Stimulated activated CD8-positive, alpha-beta memory T cell treated with anti-CD3 and anti-CD28 coated beads, Interleukin-4, amount 100 ng/mL, for 4 hours (primary cell): ENCODE measurements around the gene LRRN4CL.
"Not testable (repeated sequence)": the region's sequence is repeated elsewhere in the genome, so short reads cannot be mapped to it uniquely, and the experiment has no call there.

Experiments used
- DNase-seq, 2 donors: peaks; one replicate each; pipeline ENCODE4 v3.0.0-alpha.2; 2020; ENCODE audit warnings: low read depth in 2 of 2, low spot score in 1 of 2

The LRRN4CL gene

GRCh38 chr11:62710001-62710345 is 20.6 kb upstream of the LRRN4CL start:
- DNase-seq = no peak

DNA sequence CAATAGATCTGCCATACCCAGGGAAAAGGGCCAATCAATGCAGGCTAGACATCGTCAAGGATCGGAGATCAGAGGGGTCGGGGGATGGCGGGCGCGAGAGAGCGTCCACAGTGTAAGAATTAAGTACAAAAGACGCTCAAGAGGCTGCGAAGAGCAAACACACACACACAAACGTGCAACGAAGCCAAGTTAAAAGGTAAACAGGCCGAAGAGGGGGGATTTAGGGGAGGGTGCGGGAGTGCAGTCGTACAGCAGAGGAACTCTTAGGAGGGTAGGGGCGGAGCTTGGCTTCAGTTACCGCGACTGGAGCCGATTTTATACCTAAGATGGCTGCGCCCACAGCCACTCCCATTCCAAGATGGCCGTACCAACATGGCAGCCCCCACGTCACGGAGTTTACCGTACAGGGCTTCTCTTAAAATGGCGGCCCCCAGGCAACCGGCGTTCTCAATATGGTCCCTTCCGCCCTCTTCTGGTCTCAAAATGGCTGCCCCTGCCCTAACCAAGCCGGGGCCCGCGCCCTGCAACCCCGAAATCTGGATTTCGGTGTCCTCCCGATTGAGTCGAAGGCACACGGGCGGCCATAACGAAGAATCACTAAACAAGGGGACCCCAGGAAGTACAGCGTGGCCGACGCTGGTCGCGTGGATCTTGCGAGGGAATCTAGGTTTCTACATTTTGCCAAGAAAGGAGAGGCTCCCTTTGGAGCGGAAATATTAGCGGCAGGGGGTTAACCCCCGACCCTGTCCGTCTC is 20.1 kb upstream of the LRRN4CL start:
- DNase-seq = peak; percentile 94

GRCh38 chr11:62708793-62709192 is 19.5 kb upstream of the LRRN4CL start:
- DNase-seq = peak; percentile 19 to 23

DNA sequence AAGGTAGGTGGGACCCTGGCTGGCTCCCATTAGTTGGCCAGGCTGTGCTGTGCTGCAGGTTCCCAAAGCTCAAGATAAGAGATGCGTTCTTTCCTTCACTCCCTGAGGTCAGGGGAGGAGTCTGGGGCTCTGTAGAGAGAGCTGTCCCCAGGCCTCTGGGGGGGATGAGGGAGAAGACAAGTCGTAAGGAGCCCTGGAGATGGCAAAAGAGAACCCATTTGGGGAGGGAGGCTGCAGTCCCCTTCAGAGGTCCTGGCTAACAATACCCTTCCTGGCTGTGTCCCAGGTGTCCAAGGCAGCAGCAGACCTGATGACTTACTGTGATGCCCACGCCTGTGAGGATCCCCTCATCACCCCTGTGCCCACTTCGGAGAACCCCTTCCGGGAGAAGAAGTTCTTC is 19.1 kb upstream of the LRRN4CL start:
- no peak for DNase-seq

DNA sequence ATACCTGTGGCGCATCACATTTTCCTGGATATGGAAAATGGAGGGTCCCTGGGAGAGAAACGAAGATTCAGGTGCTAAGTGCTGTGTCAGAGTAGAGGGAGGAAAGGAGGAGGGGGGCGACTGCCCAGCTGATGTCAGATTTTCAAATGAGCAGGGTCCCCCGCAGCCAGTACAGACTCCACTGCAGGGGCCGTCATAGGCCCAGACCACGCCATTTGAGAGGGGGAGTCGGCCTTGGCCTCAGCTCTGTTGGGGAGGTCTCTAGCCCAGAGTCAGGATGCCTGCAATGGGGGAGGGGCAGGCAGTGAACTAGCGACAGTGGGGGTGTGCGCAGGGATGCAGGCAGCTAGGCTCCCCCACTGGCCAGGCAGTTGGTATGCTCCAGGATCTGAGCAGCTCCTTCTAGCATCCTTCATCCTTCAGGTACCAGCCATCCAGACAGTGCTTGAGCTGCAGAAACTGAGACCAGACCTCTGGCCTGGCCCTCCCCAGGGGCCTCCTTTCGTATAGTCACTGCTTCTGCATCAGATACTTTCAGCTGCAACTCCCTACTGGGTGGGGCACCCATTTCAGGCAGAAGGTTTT is 18.0 kb upstream of the LRRN4CL start, which contains the start of the genes BSCL2 and GNG3:
Gene BSCL2 (minus strand): TSS at position 148 of the 585 bp plus-strand sequence. CDS start 229 bp downstream, outside the sequence.
Gene GNG3 (plus strand): TSS at position 400 of the 585 bp plus-strand sequence. CDS start 620 bp downstream, outside the sequence.
- no peak for DNase-seq

DNA sequence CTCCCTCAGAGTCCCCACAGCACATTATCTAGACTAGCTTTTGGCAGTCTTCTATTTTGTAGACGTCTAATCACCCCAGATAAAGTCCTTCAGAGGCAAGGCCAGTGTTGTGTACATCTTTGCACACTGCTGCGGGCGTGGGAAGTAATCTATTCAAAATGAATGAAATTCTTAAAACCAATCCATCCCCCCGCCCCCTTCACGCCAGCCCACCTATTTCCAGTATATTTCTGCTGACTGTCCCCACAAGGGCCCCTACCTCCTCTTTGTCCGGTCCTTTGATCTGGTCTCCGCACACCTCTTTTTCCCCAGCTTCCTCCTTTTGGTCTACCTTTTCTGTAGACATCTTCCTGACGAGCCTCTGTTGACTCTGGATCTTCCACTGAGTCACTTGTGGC is 17.5 kb upstream of the LRRN4CL start:
- DNase-seq = no peak

GRCh38 chr11:62705880-62706849 is 16.8 kb upstream of the LRRN4CL start:
- DNase-seq = peak; percentile 86 to 90

GRCh38 chr11:62705413-62705812 is 16.1 kb upstream of the LRRN4CL start:
- no peak for DNase-seq

DNA sequence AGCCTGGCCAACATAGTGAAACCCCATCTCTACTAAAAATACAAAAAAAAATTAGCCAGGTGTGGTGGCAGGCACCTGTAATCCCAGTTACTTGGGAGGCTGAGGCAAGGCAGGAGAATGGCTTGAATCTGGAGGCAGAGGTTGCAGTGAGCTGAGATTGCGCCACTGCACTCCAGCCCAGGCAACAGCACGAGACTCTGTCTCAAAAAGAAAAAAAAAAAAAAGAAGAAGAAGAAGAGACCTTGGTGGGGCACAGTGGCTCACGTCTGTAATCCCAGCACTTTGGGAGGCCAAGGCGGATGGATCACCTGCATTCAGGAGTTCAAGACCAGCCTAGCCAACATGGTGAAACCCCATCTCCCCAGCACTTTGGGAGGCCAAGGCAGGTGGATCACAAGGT is 14.6 kb upstream of the LRRN4CL start:
- DNase-seq = not testable (repeated sequence)

- no peak for DNase-seq
Measured at GRCh38 chr11:62702246-62702645, 12.9 kb upstream of the LRRN4CL start.

DNA sequence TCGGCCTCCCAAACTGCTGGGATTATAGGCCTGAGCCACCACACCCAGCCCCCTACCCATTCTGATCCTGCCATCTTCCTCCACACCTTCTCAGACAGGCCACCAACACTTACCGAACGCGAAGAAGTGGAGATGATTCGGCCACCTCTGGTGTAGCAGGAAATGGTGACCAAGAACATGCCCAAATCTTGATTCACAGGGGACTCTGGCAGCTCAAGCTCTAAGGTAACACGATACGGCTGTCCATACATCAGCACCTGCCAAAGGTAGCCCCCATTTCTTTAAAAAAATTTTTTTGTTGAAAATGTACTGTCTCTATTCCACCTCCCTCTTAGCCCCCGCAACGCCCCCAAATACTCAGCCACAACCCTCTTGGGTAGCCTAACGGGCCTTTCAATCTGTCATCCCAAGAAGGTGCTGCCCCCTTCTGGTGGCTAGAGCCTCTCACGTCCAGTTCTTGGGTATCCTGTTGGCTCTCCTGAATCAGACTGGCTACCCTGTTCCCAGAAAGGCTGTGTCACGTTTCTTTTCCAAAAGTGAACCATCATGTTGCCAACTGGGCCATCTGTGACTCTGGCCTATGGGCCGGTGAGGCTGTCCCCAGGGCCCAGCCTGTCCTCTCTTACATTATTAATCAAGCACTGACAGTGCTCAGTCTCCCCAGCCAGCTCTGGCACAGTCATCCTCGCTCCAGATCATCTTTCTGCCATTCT is 5.3 kb upstream of the LRRN4CL start:
- DNase-seq = peak; percentile 57 to 65

GRCh38 chr11:62693624-62694023 is 4.3 kb upstream of the LRRN4CL start:
- DNase-seq = not testable (repeated sequence)

- no peak for DNase-seq
Measured at GRCh38 chr11:62688491-62688890, 839 bp downstream of the LRRN4CL start.

DNA sequence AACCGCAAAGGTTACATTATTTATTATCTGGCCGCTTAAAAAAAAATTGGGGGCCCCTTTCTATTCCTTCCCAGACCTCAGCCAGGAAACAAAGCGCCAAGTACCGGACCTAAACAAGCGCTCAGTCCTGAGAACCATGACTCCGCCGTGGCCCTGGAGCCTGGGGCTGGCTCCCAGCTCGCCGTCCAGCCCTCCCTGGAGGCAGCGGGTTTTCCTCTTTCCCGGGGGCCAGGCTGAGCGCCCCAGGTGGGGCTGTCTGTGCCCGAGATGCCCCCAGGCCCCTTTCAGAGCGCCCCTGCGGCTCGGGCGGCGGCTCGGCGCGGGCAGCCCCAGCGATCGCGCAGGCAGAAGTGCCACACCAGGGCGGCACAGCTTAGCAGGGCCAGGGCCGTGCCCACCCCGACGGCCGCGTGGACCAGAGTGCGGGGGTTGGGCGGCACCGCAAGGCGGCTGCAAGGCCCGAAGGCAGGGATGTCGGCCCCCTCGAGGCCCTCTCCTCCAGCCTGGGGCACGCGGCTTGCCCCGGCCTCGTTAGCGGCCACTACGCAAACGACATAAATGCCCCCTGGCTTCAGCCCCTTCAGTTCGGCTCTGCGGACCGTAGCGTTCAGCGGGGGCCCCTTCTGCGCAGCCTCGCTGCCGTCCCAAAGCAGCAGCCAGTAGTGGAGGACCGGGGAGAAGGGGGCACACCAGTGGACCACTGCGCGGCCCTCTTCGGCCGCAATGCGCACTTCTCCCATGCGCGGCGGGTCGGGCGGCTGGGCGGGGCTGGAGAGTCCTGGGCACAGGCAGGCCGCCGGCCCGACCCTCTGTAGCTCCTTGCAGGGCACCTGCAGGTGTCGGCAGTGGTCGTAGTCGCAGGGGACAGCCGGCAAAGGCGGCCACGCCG is 1.6 kb downstream of the LRRN4CL start:
- DNase-seq = no peak

DNA sequence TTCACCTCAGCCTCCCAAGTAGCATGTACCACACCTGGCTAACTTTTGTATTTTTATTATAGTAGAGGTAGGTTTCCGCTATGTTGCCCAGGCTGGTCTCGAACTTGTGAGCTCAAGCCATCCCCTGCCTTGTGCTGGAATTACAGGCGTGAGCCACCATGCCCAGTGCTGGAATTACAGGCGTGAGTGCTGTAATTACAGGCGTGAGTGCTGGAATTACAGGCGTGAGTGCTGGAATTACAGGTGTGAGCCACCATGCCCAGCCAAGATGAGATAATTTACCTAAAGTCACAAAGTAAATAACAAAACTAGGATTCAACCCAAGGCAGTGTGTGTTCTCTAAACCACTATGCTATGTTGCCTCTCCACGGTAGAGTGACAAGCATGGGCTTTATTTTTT is 6.8 kb downstream of the LRRN4CL start:
- no peak for DNase-seq

- no peak for DNase-seq
Measured at GRCh38 chr11:62680825-62681240, 8.5 kb downstream of the LRRN4CL start.

DNA sequence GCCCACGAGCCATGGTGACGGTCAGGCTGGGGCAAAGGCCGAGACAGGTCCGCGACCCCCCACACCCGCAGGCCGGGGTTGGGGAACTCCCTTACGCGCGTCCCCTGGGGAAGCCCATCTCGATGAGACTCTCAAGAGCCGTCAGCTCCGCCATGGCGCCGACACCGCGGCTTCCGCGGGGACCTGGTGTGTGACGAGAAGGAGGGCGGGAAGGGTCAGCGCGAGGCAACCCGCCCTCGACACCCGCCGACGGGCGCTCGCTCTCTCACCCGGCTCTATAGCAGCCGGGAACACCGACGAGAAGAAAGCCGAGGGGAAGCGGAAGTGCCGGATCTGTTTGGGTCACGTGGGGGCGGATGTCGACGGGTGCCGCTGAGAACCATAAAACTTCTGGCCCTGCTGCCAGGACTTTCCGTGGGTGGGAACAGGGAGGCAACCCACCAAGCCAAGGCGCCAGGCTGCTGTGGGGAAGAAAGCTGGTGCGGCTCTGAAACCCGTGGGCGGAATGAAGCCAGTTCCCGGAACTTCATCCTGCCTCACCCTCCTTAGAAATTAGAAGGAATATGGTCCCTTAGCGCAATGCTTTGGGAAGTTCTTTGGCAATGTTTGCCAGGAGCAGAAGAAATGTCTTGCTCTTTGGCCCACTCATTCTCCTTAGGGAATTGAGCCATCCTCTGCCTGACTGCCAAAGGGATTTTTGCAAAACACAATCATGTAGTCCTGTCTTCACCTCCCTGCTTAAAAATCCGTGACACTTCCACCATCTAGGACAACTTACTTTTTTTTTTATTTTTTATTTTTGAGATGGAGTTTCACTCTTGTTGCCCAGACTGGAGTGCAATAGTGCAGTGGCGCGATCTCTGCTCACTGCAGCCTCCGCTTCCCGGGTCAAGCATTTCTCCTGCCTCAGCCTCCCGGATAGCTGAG is 10.3 kb downstream of the LRRN4CL start, which contains the start of gene UBXN1:
Gene UBXN1 (minus strand): TSS at position 304 of the 927 bp plus-strand sequence. CDS start 150 bp downstream, at position 154.
- peak; percentile 75 to 79 for DNase-seq

GRCh38 chr11:62678433-62678769 is 10.9 kb downstream of the LRRN4CL start:
- no peak for DNase-seq

GRCh38 chr11:62677714-62678113 is 11.6 kb downstream of the LRRN4CL start:
- DNase-seq = no peak
